C4-2B (cell line): ENCODE measurements around the gene EMC9.

Experiments
- CTCF ChIP-seq: fragments of 450-650 bp; conservative IDR thresholded peaks from 2 replicates; pipeline ENCODE4 v1.5.1; 2017; ENCODE audit warnings: mild to moderate bottlenecking
- ZFX ChIP-seq: fragments of 450-650 bp; IDR thresholded peaks from 2 replicates; pipeline ENCODE4 v1.6.1; 2017

DNA sequence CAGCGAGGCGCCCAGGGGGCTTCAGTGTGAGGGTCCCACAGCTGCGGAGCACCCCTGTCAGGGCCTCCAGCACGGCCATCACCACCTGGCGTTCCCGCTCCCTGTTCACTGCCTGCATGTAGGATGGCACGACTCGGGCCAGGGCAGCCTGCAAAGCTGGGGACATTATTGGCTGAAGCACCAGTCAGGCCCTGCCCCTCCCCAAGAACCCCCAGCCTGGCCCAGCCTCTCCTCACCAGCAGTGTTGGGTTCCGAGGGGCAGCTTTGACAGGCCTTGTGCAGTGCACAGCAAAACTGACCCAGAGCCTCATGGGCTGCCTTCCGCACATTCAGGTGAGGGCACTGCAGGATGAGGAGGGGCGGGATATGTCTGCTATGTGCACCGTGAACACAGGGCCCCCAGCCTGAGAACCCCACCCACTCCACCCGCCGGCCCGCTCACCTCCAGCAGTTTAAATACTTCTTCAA, 41.7 kb upstream of the EMC9 start:
- no peak for TF ChIP-seq CTCF
- no peak for TF ChIP-seq ZFX
